ENCODE data around the gene CLDN20.
A peak's percentile ranks its signal among the peaks of the same experiment; 100 is the strongest.

The CLDN20 gene

GRCh38 chr6:155313602-155314091 is 49.8 kb downstream of the CLDN20 start:
- peak; percentile 27 for DNase-seq

GRCh38 chr6:155314092-155314772 is 50.4 kb downstream of the CLDN20 start, which contains the start of gene TFB1M:
TSS of gene TFB1M (minus strand) at chr6:155314484. CDS start at chr6:155314428, 56 bp downstream.
- peak; percentile 98 for DNase-seq

GRCh38 chr6:155314773-155315515 is 51.1 kb downstream of the CLDN20 start:
- DNase-seq, result peak; percentile 75

- DNase-seq, result no peak
Observed at GRCh38 chr6:155315516-155315871, 51.7 kb downstream of the CLDN20 start.

GRCh38 chr6:155316419-155316818 is 52.6 kb downstream of the CLDN20 start:
- no peak for DNase-seq

GRCh38 chr6:155317186-155317585 is 53.4 kb downstream of the CLDN20 start:
- DNase-seq, result peak; percentile 15

GRCh38 chr6:155319902-155320301 is 56.1 kb downstream of the CLDN20 start:
- no peak for DNase-seq

GRCh38 chr6:155324172-155324571 is 60.4 kb downstream of the CLDN20 start:
- no peak for DNase-seq

- no peak for DNase-seq
Observed at GRCh38 chr6:155324993-155325392, 61.2 kb downstream of the CLDN20 start.

- DNase-seq, result no peak
Observed at GRCh38 chr6:155325700-155326516, 62.1 kb downstream of the CLDN20 start.

Measured in CD4-positive, alpha-beta T cell treated with Interleukin-12 subunit alpha and Interleukin-12 subunit beta, for 1 hour (primary cell).